Parathyroid adenoma (tissue), 2 donors: ENCODE results near the gene NRXN3.

Experiments
- H2AFZ ChIP-seq: fragments of 300-600 bp; sonication (generic); one replicate; pipeline ENCODE4 v1.7.0; 2017; ENCODE audit warnings: antibody characterized with exemption, mild to moderate bottlenecking
- H3K27ac ChIP-seq: fragments of 300-600 bp; sonication (generic); one replicate; pipeline ENCODE4 v1.7.0; 2017
- H3K27me3 ChIP-seq: fragments of 300-600 bp; sonication (generic); one replicate; pipeline ENCODE4 v1.7.0; 2017; ENCODE audit warnings: low read length; ENCODE audit not compliant: control insufficient read depth, insufficient read depth
- H3K36me3 ChIP-seq: fragments of 300-600 bp; sonication (generic); one replicate; pipeline ENCODE4 v1.7.0; 2017; ENCODE audit warnings: low read length; ENCODE audit not compliant: control insufficient read depth, insufficient read depth
- H3K4me1 ChIP-seq: fragments of 300-600 bp; sonication (generic); one replicate; pipeline ENCODE4 v1.7.0; 2017; ENCODE audit warnings: control low read depth
- H3K4me2 ChIP-seq: fragments of 300-600 bp; sonication (generic); one replicate; pipeline ENCODE4 v1.7.0; 2017; ENCODE audit warnings: low read length
- H3K4me3 ChIP-seq: fragments of 300-600 bp; sonication (generic); one replicate; pipeline ENCODE4 v1.7.0; 2017; ENCODE audit warnings: low read depth, low read length
- H3K79me2 ChIP-seq: fragments of 300-600 bp; sonication (generic); one replicate; pipeline ENCODE4 v1.7.0; 2017; ENCODE audit warnings: control low read depth
- H3K9ac ChIP-seq: fragments of 300-600 bp; sonication (generic); one replicate; pipeline ENCODE4 v1.7.0; 2017; ENCODE audit warnings: mild to moderate bottlenecking
- H3K9me3 ChIP-seq: fragments of 300-600 bp; sonication (generic); one replicate; pipeline ENCODE4 v1.7.0; 2017; ENCODE audit warnings: low read length; ENCODE audit not compliant: control insufficient read depth
- CTCF ChIP-seq: fragments of 300-600 bp; sonication (generic); IDR thresholded peaks from one replicate; pipeline ENCODE4 v1.7.0; 2017; ENCODE audit warnings: antibody characterized with exemption, mild to moderate bottlenecking
- donor health status: primary hyperparathyroidism.

The NRXN3 gene

GRCh38 chr14:78737116-78737515, 566.9 kb downstream of the NRXN3 start:
- no peak overlapping the region for H3K4me2 ChIP-seq
- no peak for TF ChIP-seq CTCF
- H3K36me3 ChIP-seq: no peaks in the 10 kb centered on the region
- no peak overlapping the region for H3K4me3 ChIP-seq
- H3K27ac ChIP-seq: no peak overlapping the region
- no peak overlapping the region for H2AFZ ChIP-seq
- no peaks in the 10 kb centered on the region for H3K79me2 ChIP-seq
- no peaks in the 10 kb centered on the region for H3K4me1 ChIP-seq
- no peaks in the 10 kb centered on the region for H3K27me3 ChIP-seq
- no peak overlapping the region for H3K9ac ChIP-seq
- H3K9me3 ChIP-seq: no peaks in the 10 kb centered on the region

DNA sequence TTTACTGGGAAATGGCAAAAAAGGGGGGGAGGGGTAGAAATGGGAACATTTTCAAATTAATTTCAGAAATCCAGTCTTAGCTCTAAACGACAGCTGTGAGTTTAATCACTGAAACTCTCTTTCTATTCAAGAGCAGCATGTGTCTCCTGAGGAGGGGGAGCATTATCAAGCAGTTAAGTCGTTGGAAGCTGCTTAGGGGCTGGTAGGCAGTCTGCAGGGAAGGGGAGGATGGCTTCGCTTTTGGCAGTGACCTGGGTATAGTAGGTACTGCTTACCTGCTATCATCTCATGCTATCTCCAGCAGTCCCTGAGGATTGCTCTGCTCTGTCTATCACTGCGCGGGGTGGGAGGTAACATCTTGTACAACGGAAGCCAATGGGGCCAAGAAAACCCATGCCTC, 567.4 kb downstream of the NRXN3 start:
- Histone ChIP-seq H2AFZ (no peak overlapping the region), H3K4me1 (no peaks in the 10 kb centered on the region), H3K79me2 (no peaks in the 10 kb centered on the region), H3K4me3 (no peak overlapping the region), H3K27me3 (no peaks in the 10 kb centered on the region), H3K27ac (no peak overlapping the region), H3K9ac (no peak overlapping the region), H3K4me2 (no peak overlapping the region), H3K9me3 (no peaks in the 10 kb centered on the region), H3K36me3 (no peaks in the 10 kb centered on the region)
- no peak for TF ChIP-seq CTCF

- Histone ChIP-seq H3K27me3 (no peaks in the 10 kb centered on the region), H3K36me3 (no peaks in the 10 kb centered on the region)
- no peak for TF ChIP-seq CTCF
These were observed 576.0 kb downstream of the NRXN3 start for GRCh38 chr14:78746086-78746595.

GRCh38 chr14:78747813-78748212, 577.6 kb downstream of the NRXN3 start:
- H3K4me1 ChIP-seq: no peaks in the 10 kb centered on the region
- H3K9me3 ChIP-seq: no peaks in the 10 kb centered on the region
- TF ChIP-seq CTCF: no peak

More at GRCh38 chr14:78746086-78746595, 576.0 kb downstream of the NRXN3 start:
- Histone ChIP-seq H3K27ac (no peak overlapping the region), H3K9me3 (no peaks in the 10 kb centered on the region), H3K79me2 (no peaks in the 10 kb centered on the region), H3K4me2 (no peak overlapping the region), H3K9ac (no peak overlapping the region), H3K4me1 (no peaks in the 10 kb centered on the region), H2AFZ (no peak overlapping the region), H3K4me3 (no peak overlapping the region)

GRCh38 chr14:78752518-78753188, 582.5 kb downstream of the NRXN3 start:
- no peak for TF ChIP-seq CTCF
- Histone ChIP-seq H3K4me2 (no peak overlapping the region), H3K4me1 (no peaks in the 10 kb centered on the region), H3K4me3 (no peak overlapping the region), H2AFZ (no peak overlapping the region), H3K27me3 (no peaks in the 10 kb centered on the region), H3K9me3 (no peaks in the 10 kb centered on the region), H3K27ac (no peak overlapping the region), H3K79me2 (no peaks in the 10 kb centered on the region), H3K9ac (no peak overlapping the region), H3K36me3 (no peaks in the 10 kb centered on the region)

More at GRCh38 chr14:78747813-78748212, 577.6 kb downstream of the NRXN3 start:
- no peak overlapping the region for H3K9ac ChIP-seq
- H3K79me2 ChIP-seq: no peaks in the 10 kb centered on the region
- H3K4me2 ChIP-seq: no peak overlapping the region
- no peak overlapping the region for H3K4me3 ChIP-seq
- H3K36me3 ChIP-seq: no peaks in the 10 kb centered on the region
- H3K27ac ChIP-seq: no peak overlapping the region
- H2AFZ ChIP-seq: no peak overlapping the region
- H3K27me3 ChIP-seq: no peaks in the 10 kb centered on the region
